Activated naive CD8-positive, alpha-beta T cell treated with anti-CD3 and anti-CD28 coated beads, Interleukin-2, amount 50 U/mL, for 24 hours (primary cell): Measurements from ENCODE around the gene MB.

ENCODE experiments used
- ATAC-seq: fragments of 150-1000 bp; cut with Tn5 transposase; one replicate; pipeline ENCODE4 v1.10.0; 2021
- DNase-seq: peaks from one replicate; pipeline ENCODE4 v3.0.0; 2021
- H3K27ac Mint-ChIP-seq: one replicate; pipeline ENCODE4 v1.8.0; 2021; ENCODE audit warnings: mild to moderate bottlenecking, mixed read lengths
- H3K27me3 Mint-ChIP-seq: one replicate; pipeline ENCODE4 v1.8.0; 2021; ENCODE audit warnings: mixed read lengths
- H3K36me3 Mint-ChIP-seq: one replicate; pipeline ENCODE4 v1.8.0; 2021; ENCODE audit warnings: low read depth, mixed read lengths
- H3K4me1 Mint-ChIP-seq: one replicate; pipeline ENCODE4 v1.8.0; 2021; ENCODE audit warnings: mixed read lengths
- H3K4me3 Mint-ChIP-seq: one replicate; pipeline ENCODE4 v1.8.0; 2021; ENCODE audit warnings: mild to moderate bottlenecking, moderate library complexity, mixed read lengths
- H3K9me3 Mint-ChIP-seq: one replicate; pipeline ENCODE4 v1.8.0; 2021; ENCODE audit warnings: mixed read lengths

The MB gene

DNA sequence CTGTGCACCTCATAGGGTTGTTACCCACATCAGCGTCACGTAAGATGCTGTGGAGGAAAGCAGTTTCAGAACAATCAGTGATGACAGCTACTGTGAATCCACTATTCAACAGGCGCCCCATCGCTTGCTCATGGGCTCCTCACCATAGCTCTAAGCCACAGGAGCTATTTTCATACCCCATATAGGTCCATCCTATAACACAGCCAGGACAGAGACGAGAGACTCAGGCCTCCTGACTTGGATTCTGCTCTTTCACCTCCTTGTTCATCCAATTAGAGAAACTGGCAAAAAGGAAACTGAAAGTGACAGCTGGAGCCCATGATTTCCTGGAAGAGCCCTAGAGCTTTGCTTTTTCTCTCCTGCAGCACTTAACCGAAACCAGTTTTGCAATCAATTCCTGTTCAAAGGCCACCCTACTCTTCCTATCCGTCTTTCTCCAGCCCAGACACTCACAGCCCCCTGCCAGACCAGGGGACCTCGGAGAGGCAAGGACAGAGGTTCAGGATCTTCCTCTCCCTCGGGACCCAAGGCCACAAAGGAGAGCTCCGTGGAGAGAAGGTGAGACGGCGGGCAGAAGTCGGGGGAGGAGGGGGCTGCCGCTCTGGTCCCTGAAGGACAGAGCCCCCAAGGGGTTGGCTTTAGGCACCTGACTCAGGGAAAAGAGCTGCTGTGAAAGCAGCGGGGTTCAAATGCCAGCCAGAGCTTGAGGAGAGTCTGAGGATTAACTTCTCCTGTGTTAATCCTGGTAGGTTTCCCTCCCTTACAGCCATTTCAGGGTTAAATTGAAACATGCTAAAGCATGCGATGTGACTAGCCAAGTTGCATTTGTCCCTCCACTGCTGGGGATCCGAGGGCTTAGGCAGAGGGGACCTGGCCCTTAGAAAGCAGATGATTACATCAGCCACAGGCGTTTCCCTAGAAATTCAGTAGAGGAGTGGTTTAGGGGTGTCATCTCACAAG is 31.2 kb upstream of the MB start, which contains the start of gene APOL6:
TSS of gene APOL6 (plus strand) at position 381 of the 960 bp plus-strand sequence. CDS start 7,980 bp downstream, outside the sequence.
- Mint-ChIP-seq H3K36me3 (peaks cover 30% of the 10 kb centered on the region), H3K27ac (peak within 1 kb of the TSS; percentile 98)

GRCh38 chr22:35645646-35646045 is 28.5 kb upstream of the MB start:
- peaks cover 37% of the 10 kb centered on the region for H3K4me1 Mint-ChIP-seq
- H3K9me3 Mint-ChIP-seq, result no peaks in the 10 kb centered on the region
- no peak overlapping the region for H3K27ac Mint-ChIP-seq
- no peak for ATAC-seq
- no peak for DNase-seq
- H3K36me3 Mint-ChIP-seq, result peaks cover 15% of the 10 kb centered on the region
- no peaks in the 10 kb centered on the region for H3K27me3 Mint-ChIP-seq
- H3K4me3 Mint-ChIP-seq, result no peak overlapping the region

More for the DNA sequence above, 31.2 kb upstream of the MB start, which contains the start of gene APOL6:
- Mint-ChIP-seq H3K27me3 (no peaks in the 10 kb centered on the region), H3K4me1 (peaks cover 48% of the 10 kb centered on the region), H3K4me3 (peak within 1 kb of the TSS; percentile 97), H3K9me3 (no peaks in the 10 kb centered on the region)
- ATAC-seq (peak; percentile 87), DNase-seq (peak; percentile 50)

DNA sequence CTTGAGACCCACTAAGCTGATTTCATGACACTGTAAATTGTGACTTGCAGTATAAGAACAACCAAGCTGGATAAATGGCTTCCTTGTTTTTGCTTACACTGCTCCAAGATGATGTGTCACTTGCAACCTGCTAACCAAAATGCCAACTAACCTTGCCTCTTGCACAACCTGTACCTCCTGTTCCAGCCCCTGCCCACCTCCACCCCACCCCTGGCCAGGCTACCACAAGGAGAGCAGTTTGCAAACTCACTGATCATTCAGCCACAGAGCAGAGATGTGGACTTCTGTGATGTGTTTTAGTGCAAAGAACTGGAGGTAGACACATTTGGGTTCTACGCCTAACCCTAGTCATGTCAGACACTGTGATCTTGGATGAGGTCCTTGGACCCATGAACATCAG is 26.9 kb upstream of the MB start:
- no peak overlapping the region for H3K4me3 Mint-ChIP-seq
- no peak for ATAC-seq
- peaks cover 22% of the 10 kb centered on the region for H3K4me1 Mint-ChIP-seq
- H3K27me3 Mint-ChIP-seq, result no peaks in the 10 kb centered on the region
- H3K9me3 Mint-ChIP-seq, result no peaks in the 10 kb centered on the region
- H3K36me3 Mint-ChIP-seq, result peaks cover 3% of the 10 kb centered on the region
- no peak for DNase-seq
- H3K27ac Mint-ChIP-seq, result no peak overlapping the region

GRCh38 chr22:35642305-35642741 is 25.2 kb upstream of the MB start:
- Mint-ChIP-seq H3K27ac (no peak overlapping the region), H3K36me3 (no peaks in the 10 kb centered on the region), H3K4me1 (peaks cover 14% of the 10 kb centered on the region), H3K27me3 (no peaks in the 10 kb centered on the region), H3K9me3 (no peaks in the 10 kb centered on the region), H3K4me3 (no peak overlapping the region)
- DNase-seq (no peak), ATAC-seq (no peak)

- Mint-ChIP-seq H3K27ac (no peak overlapping the region), H3K4me3 (no peak overlapping the region), H3K9me3 (no peaks in the 10 kb centered on the region), H3K27me3 (no peaks in the 10 kb centered on the region), H3K4me1 (peaks cover 9% of the 10 kb centered on the region), H3K36me3 (no peaks in the 10 kb centered on the region)
- DNase-seq (no peak), ATAC-seq (no peak)
These were observed 24.5 kb upstream of the MB start for GRCh38 chr22:35641494-35642120.

GRCh38 chr22:35638410-35638809 is 21.3 kb upstream of the MB start:
- no peak overlapping the region for H3K27ac Mint-ChIP-seq
- no peak for DNase-seq
- no peaks in the 10 kb centered on the region for H3K9me3 Mint-ChIP-seq
- H3K36me3 Mint-ChIP-seq, result no peaks in the 10 kb centered on the region
- no peak overlapping the region for H3K4me3 Mint-ChIP-seq
- peaks cover 1% of the 10 kb centered on the region for H3K27me3 Mint-ChIP-seq
- no peak for ATAC-seq
- peaks cover 10% of the 10 kb centered on the region for H3K4me1 Mint-ChIP-seq

DNA sequence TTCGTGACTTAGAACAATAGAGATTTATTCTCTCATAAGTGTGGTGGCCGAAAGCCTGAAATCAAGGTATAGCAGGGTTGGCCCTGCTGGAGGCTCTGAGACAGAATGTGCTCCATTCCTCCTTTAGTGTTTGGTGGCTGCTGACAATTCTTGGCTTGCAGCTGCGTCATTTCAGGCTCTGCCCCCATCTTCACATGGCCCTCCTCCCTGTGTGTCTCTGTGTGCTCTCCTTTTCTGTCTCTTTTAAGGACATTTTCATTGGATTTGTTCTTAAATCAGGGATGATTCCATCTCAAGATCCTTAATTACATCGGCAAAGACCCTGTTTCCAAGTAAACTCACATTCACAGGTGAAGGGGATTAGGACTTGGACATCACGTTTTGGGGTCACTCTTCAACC is 20.9 kb upstream of the MB start:
- H3K9me3 Mint-ChIP-seq, result no peaks in the 10 kb centered on the region
- no peaks in the 10 kb centered on the region for H3K36me3 Mint-ChIP-seq
- no peak overlapping the region for H3K4me3 Mint-ChIP-seq
- peaks cover 10% of the 10 kb centered on the region for H3K4me1 Mint-ChIP-seq
- H3K27me3 Mint-ChIP-seq, result peaks cover 1% of the 10 kb centered on the region
- DNase-seq, result no peak
- H3K27ac Mint-ChIP-seq, result no peak overlapping the region
- no peak for ATAC-seq

DNA sequence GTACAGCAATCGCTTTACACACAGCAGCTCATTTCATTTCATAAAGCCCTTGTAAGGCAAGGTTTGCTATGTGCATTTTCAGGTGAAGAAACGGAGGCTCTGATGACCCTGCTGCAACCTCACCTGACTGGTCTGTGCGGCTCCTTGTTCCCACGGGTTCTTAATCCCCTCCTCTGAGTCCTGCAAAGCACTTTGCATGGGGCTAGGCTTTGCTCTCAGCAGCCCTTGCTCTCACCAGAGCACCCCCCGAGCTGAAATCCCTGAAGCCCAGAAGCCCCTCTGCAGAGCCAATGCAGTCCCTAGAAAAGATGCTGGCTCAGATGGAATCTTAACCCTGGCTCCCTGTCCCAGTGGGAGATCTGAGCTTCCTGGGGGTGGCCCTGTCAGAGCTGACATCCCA is 20.1 kb upstream of the MB start:
- no peak overlapping the region for H3K27ac Mint-ChIP-seq
- H3K27me3 Mint-ChIP-seq, result peaks cover 1% of the 10 kb centered on the region
- DNase-seq, result no peak
- no peak overlapping the region for H3K4me3 Mint-ChIP-seq
- no peaks in the 10 kb centered on the region for H3K36me3 Mint-ChIP-seq
- peaks cover 10% of the 10 kb centered on the region for H3K4me1 Mint-ChIP-seq
- H3K9me3 Mint-ChIP-seq, result no peaks in the 10 kb centered on the region
- no peak for ATAC-seq

DNA sequence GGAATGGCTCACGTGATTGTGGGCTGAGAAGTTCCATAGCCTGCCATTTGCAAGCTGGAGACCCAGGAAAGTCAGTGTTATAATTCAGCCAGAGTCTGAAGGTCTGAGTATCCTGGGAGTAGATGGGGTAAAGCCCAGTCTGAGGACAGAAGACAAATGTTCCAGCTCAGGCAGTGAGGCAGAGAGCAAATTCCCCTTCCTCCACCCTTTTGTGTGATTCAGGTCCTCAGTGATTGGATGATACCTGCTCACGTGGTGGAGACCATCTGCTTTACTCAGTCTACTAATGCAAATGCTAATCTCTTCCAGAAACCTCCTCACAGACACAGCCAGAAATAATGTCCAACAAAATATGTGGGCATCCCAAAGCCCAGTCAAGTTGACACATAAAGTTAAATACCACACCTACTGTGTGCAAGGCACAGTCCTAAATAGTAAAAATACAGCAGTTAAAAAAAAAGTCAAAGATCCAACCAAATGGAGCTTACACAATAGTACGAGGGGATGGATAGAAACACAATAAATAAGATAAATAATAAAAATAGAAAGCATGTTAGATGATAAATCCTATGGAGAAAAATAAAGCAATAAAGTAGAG is 17.9 kb upstream of the MB start:
- no peak overlapping the region for H3K4me3 Mint-ChIP-seq
- no peaks in the 10 kb centered on the region for H3K9me3 Mint-ChIP-seq
- DNase-seq (no peak), ATAC-seq (peak; percentile 40)
- no peak overlapping the region for H3K27ac Mint-ChIP-seq
- peaks cover 5% of the 10 kb centered on the region for H3K4me1 Mint-ChIP-seq
- peaks cover 1% of the 10 kb centered on the region for H3K27me3 Mint-ChIP-seq
- no peaks in the 10 kb centered on the region for H3K36me3 Mint-ChIP-seq

DNA sequence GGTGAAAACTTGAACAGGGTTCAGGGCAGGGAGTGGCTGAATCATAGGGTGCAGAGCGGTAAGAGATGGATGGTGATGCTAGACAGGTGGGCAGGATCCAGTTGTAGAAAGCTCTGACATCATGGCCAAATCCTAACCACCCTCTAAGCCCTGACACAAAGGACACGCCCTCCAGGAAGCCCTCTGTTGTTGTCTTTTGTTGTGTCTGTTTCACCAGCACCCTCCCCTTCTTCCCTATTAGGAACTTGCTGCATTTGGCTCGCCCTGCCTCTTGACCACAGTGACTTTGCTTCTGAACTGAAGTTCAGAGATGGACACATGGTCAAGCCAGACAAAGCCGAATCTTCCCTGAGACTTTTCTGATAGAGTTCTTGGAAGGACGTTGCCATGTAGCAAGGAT is 16.9 kb upstream of the MB start:
- Mint-ChIP-seq H3K27ac (no peak overlapping the region), H3K27me3 (peaks cover 1% of the 10 kb centered on the region), H3K4me3 (no peak overlapping the region), H3K36me3 (no peaks in the 10 kb centered on the region), H3K4me1 (peaks cover 15% of the 10 kb centered on the region), H3K9me3 (no peaks in the 10 kb centered on the region)
- no peak for ATAC-seq
- no peak for DNase-seq

- DNase-seq (no peak), ATAC-seq (no peak)
- Mint-ChIP-seq H3K4me3 (no peak overlapping the region), H3K4me1 (peaks cover 16% of the 10 kb centered on the region), H3K9me3 (no peaks in the 10 kb centered on the region), H3K27me3 (peaks cover 3% of the 10 kb centered on the region), H3K27ac (no peak overlapping the region), H3K36me3 (no peaks in the 10 kb centered on the region)
These were observed 16.4 kb upstream of the MB start for GRCh38 chr22:35633520-35633919.

DNA sequence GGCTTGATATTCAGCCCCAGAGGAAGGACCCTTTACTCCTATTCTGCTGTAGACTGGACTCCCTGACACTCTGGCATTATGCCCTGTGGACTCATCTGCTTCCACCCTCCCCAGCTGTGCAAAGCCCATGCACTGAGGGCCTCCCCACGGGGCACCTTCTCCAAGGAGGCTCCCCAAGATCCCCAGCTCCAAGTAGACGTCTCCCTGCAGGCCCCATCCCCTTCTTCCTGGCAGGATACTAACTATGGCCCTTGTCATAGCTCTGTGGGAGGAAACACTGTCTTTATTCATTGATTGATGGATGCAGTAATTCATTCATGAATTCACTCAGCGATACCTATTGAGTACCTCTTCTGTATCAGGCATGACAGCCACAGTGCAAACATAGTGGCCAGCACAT is 15.8 kb upstream of the MB start:
- Mint-ChIP-seq H3K36me3 (no peaks in the 10 kb centered on the region), H3K4me1 (peaks cover 17% of the 10 kb centered on the region), H3K27ac (no peak overlapping the region), H3K27me3 (peaks cover 5% of the 10 kb centered on the region), H3K9me3 (no peaks in the 10 kb centered on the region), H3K4me3 (no peak overlapping the region)
- DNase-seq, result no peak
- no peak for ATAC-seq

DNA sequence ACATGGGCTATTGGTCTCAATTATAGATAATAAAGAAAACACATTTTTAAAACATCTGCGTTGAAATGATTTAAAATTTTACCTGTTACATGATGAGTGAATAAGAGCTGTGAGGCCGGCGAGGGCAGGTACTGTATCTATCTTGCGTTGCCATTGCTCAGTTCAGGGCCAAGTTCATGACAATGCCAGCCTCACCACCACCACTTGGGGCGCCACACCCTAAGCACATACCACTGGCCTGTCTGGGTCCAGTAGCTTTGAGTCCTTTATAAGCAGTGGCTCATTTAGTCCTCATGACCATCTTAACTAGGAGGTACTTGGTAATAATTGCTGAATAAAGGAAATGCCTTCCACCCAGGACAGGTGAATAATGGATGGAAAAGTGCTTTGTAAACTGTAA is 14.5 kb upstream of the MB start:
- no peaks in the 10 kb centered on the region for H3K9me3 Mint-ChIP-seq

GRCh38 chr22:35630891-35631290 is 13.8 kb upstream of the MB start:
- H3K27ac Mint-ChIP-seq, result no peak overlapping the region
- H3K36me3 Mint-ChIP-seq, result no peaks in the 10 kb centered on the region
- H3K4me1 Mint-ChIP-seq, result peaks cover 23% of the 10 kb centered on the region
- ATAC-seq, result no peak
- H3K4me3 Mint-ChIP-seq, result no peak overlapping the region
- DNase-seq, result no peak
- peaks cover 7% of the 10 kb centered on the region for H3K27me3 Mint-ChIP-seq
- no peaks in the 10 kb centered on the region for H3K9me3 Mint-ChIP-seq

More for the DNA sequence above, 14.5 kb upstream of the MB start:
- Mint-ChIP-seq H3K4me3 (no peak overlapping the region), H3K4me1 (peaks cover 23% of the 10 kb centered on the region), H3K27ac (no peak overlapping the region), H3K27me3 (peaks cover 7% of the 10 kb centered on the region), H3K36me3 (no peaks in the 10 kb centered on the region)
- ATAC-seq (no peak), DNase-seq (peak; percentile 47)

DNA sequence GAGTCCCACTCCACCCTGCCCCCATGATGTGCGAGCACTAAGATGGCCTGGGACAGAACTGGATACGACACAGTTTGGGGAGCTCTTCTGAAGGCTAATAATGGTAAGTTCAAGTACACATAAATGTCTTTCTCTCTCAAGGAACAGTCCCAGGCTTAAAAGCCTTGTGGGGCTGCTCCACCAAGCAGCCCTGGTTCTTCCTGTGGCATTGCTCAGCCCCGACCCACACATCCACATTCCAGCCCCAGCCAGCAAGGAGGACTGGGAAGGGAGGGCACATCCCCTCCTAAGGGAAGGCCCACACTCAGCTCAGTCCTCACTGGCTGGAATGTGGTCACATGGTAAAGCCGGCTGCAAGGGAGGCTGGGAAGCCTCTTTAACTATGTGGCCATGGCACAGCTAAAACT is 13.3 kb upstream of the MB start:
- no peaks in the 10 kb centered on the region for H3K9me3 Mint-ChIP-seq
- DNase-seq, result no peak
- H3K36me3 Mint-ChIP-seq, result no peaks in the 10 kb centered on the region
- no peak overlapping the region for H3K4me3 Mint-ChIP-seq
- no peak for ATAC-seq
- peaks cover 7% of the 10 kb centered on the region for H3K27me3 Mint-ChIP-seq
- H3K4me1 Mint-ChIP-seq, result peaks cover 23% of the 10 kb centered on the region
- peak overlapping the region; percentile 27 for H3K27ac Mint-ChIP-seq
